ENCODE measurements around the gene GRK4. TPM values are rescaled to one million over a fixed set of nuclear protein-coding genes. Genes with fewer than 3 reads are reported as not detected.

Gene GRK4
- total and polyA plus RNA-seq, 2 of the 8 experiments (the other 6 are each of a cell fraction or from before 2014, with no cell fraction given), result 0.77 to 1.8 TPM

DNA sequence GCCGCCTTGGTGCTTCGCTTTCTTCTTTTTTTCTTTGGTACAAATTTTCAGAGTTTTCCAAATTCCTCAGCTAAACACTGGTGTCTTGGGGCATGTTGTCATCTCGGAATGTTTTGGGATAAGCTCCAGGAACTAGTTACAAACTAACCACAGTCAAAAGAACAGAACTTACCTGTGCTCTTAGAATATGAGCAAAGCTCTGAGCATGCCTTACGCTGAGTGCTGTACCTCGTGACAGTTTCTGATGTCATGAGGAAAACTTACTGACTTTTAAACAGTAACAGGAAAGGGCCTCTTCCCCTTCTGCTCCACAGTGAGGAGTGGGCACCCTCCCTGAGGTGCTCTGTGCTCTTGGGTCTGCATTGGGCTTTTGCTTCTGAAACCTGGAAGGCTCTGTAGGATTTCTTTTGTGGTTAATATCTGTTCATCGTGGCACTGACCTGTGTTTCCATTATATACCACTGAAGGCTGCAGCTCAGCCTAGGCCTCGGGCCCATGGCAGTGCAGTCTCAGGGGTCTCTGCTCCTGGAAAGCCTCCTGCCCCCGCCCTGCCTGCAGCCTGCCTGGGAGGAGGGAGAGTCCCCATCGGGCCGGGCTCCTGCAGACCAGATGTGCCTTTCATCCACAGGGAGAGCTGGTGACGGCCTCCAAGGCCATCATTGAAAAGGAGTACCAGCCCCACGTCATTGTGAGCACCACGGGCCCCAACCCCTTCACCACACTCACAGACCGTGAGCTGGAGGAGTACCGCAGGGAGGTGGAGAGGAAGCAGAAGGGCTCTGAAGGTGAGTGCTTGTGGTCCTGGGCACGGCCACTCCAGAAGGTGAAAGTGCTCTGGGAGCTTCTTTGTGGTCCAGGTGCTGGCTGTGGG lies 48.9 kb upstream of the GRK4 start:
- no peak overlapping the region for H3K9ac ChIP-seq (replicated peaks in 1 of 4; ENCODE audit: extremely low read depth in 1 of 4, low read depth in 3 of 4, low read length in 3 of 4)
- no peaks in the 10 kb centered on the region for H3K9me3 ChIP-seq (ENCODE audit: insufficient read depth in 2 of 2, low read depth in 1 of 2, low read length in 1 of 2)
- no peaks in the 10 kb centered on the region for H3K27me3 ChIP-seq (replicated peaks in 1 of 4; ENCODE audit: control insufficient read depth in 3 of 4, extremely low read depth in 1 of 4, insufficient read depth in 3 of 4, low read length in 3 of 4)
- WGBS, 2 experiments (ENCODE audit: extremely low coverage in 1 of 2, insufficient coverage in 1 of 2, insufficient read length in 1 of 2, insufficient replicate concordance in 2 of 2, low coverage in 1 of 2, low lambda C conversion rate in 2 of 2, missing lambda C conversion rate in 1 of 2), result 93% methylated on average over 16 of the region's 16 CpGs; no CpG with 5 or more reads in 1 of the 2 experiments
- H3K79me2 ChIP-seq (ENCODE audit: control insufficient read depth in 1 of 2, insufficient read depth in 2 of 2, low read length in 2 of 2), result no peaks in the 10 kb centered on the region
- no peak overlapping the region for H3K27ac ChIP-seq (ENCODE audit: low read depth, low read length)
- H2AFZ ChIP-seq (ENCODE audit: low read length), result no peak overlapping the region
- no peak overlapping the region for H2BK20ac ChIP-seq (ENCODE audit: low read length)
- H2AK5ac ChIP-seq (ENCODE audit: low read depth, low read length), result no peak overlapping the region
- H3K79me1 ChIP-seq (ENCODE audit: low read depth, low read length), result no peaks in the 10 kb centered on the region; the same call in 1 of the 2 replicates
- no peak overlapping the region for H4K91ac ChIP-seq (replicated peaks; ENCODE audit: insufficient read length, low read length)
- DNase-seq (ENCODE audit: low read depth in 1 of 2, low spot score in 2 of 2) (no peak), FAIRE-seq (no peak)
- peaks cover 3 to 28% (median 16%) of the 10 kb centered on the region in 4 experiments; a peak in 7 of 8 replicates for H3K36me3 ChIP-seq (ENCODE audit: control insufficient read depth in 2 of 4, insufficient read depth in 4 of 4, low read length in 3 of 4)
- H2BK120ac ChIP-seq (replicated peaks; ENCODE audit: low read depth, low read length), result no peak overlapping the region
- H3K18ac ChIP-seq (ENCODE audit: extremely low read depth, low read length), result no peak overlapping the region
- ChIA-PET POLR2A (ENCODE audit: partially characterized antibody) (interaction anchor here (0.7 to 1.6 kb wide), 3 partner anchors 9 to 22 kb away, joined by 4 to 9 read pairs (median 4); no protein-coding TSS in a partner anchor), CTCF (ENCODE audit: partially characterized antibody) (interaction anchor here (1.7 to 4.5 kb wide), 3 partner anchors 10 to 39 kb away, joined by 4 to 23 read pairs (median 13); no protein-coding TSS in a partner anchor)
- H4K20me1 ChIP-seq (replicated peaks in 1 of 2; ENCODE audit: control insufficient read depth in 1 of 2, insufficient read depth in 2 of 2, low read length in 2 of 2), result peaks cover 1 to 2% of the 10 kb centered on the region in 2 experiments
- no peak overlapping the region for H2BK12ac ChIP-seq (ENCODE audit: low read depth, low read length)
- H4K8ac ChIP-seq (ENCODE audit: extremely low read depth, insufficient read depth, low read length), result no peak overlapping the region; the same call in 1 of the 2 replicates
- H3K4ac ChIP-seq (replicated peaks; ENCODE audit: insufficient read length, low read depth, low read length), result no peak overlapping the region
- no peak overlapping the region for H3K56ac ChIP-seq (replicated peaks; ENCODE audit: insufficient read length, low read depth, low read length)
- no peak for TF ChIP-seq EGR1 (IDR thresholded peaks at IDR 0.05; ENCODE audit: borderline replicate concordance, low read depth, low read length)
- TF ChIP-seq SUZ12 (IDR thresholded peaks at IDR 0.05; ENCODE audit: low read length), result no peak
- no peak for TF ChIP-seq TEAD4 (IDR thresholded peaks at IDR 0.05; ENCODE audit: low read depth, low read length)
- TF ChIP-seq BCL11A (IDR thresholded peaks at IDR 0.05; ENCODE audit: low read depth in 2 of 2, low read length in 2 of 2), result no peak
- TF ChIP-seq POLR2AphosphoS5 (IDR thresholded peaks at IDR 0.05; ENCODE audit: low read depth, low read length), result no peak
- no peak for TF ChIP-seq BACH1 (IDR thresholded peaks at IDR 0.05; ENCODE audit: low read length)
- TF ChIP-seq GTF2F1 (IDR thresholded peaks at IDR 0.05; ENCODE audit: borderline replicate concordance, low read depth, low read length), result no peak
- TF ChIP-seq, protein P1, sequence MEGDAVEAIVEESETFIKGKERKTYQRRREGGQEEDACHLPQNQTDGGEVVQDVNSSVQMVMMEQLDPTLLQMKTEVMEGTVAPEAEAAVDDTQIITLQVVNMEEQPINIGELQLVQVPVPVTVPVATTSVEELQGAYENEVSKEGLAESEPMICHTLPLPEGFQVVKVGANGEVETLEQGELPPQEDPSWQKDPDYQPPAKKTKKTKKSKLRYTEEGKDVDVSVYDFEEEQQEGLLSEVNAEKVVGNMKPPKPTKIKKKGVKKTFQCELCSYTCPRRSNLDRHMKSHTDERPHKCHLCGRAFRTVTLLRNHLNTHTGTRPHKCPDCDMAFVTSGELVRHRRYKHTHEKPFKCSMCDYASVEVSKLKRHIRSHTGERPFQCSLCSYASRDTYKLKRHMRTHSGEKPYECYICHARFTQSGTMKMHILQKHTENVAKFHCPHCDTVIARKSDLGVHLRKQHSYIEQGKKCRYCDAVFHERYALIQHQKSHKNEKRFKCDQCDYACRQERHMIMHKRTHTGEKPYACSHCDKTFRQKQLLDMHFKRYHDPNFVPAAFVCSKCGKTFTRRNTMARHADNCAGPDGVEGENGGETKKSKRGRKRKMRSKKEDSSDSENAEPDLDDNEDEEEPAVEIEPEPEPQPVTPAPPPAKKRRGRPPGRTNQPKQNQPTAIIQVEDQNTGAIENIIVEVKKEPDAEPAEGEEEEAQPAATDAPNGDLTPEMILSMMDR (IDR thresholded peaks at IDR 0.05; ENCODE audit: control extremely low read depth in 1 of 3, insufficient read depth in 1 of 3, low read depth in 1 of 3, low read length in 3 of 3), result no peak
- H3K14ac ChIP-seq (ENCODE audit: insufficient read length), result no peak overlapping the region
- H2BK5ac ChIP-seq (ENCODE audit: low read depth, low read length), result no peak overlapping the region
- no peaks in the 10 kb centered on the region for H3K23me2 ChIP-seq (ENCODE audit: low read depth, low read length)
- H3K4me2 ChIP-seq (ENCODE audit: insufficient read depth in 1 of 2, low read depth in 2 of 2, low read length in 2 of 2), result no peak overlapping the region
- H2BK15ac ChIP-seq (ENCODE audit: low read length), result no peak overlapping the region
- H3K4me3 ChIP-seq (ENCODE audit: extremely low read depth in 1 of 4, insufficient read depth in 2 of 4, low read depth in 3 of 4, low read length in 4 of 4), result no peak overlapping the region
- no peak overlapping the region for H3K23ac ChIP-seq (ENCODE audit: insufficient read length)
- no peaks in the 10 kb centered on the region for H3K4me1 ChIP-seq (replicated peaks in 1 of 4; ENCODE audit: control insufficient read depth in 3 of 4, insufficient read depth in 4 of 4, low read length in 3 of 4)
- no peak overlapping the region for H4K5ac ChIP-seq (ENCODE audit: insufficient read length, low read depth, low read length)
